Transverse colon (tissue), 4 donors: Measurements from ENCODE around the gene SET. TPM values are rescaled to one million over a fixed set of nuclear protein-coding genes. Genes with fewer than 3 reads are reported as not detected.

Source experiments
- DNase-seq: peaks from one replicate; pipeline ENCODE4 v3.0.0-alpha.2; 2019
- H3K27ac ChIP-seq, 4 donors: fragments of 200-600 bp; sonication (generic); 2 replicates each; pipeline ENCODE4 v1.5.1; 2016 to 2018; ENCODE audit warnings: inconsistent platforms in 4 of 4
- H3K27me3 ChIP-seq: fragments of 200-600 bp; sonication (generic); 2 replicates; pipeline ENCODE4 v1.5.1; 2017; ENCODE audit warnings: inconsistent platforms
- H3K36me3 ChIP-seq, 4 donors: fragments of 200-600 bp; sonication (generic); 2 replicates each; pipeline ENCODE4 v1.5.1; 2017 to 2019; ENCODE audit warnings: inconsistent platforms in 4 of 4
- H3K4me1 ChIP-seq, 4 donors: fragments of 200-600 bp; sonication (generic); 2 replicates each; pipeline ENCODE4 v1.5.1; 2017 to 2020; ENCODE audit warnings: inconsistent platforms in 4 of 4
- H3K4me3 ChIP-seq, 4 donors: fragments of 200-600 bp; sonication (generic); 1 replicate in 1 of 4; 2 replicates in 3 of 4; pipeline versions ENCODE4 v1.5.1 to v1.6.1; 2017 to 2019; ENCODE audit warnings: inconsistent platforms in 4 of 4
- H3K9me3 ChIP-seq, 2 donors: fragments of 200-600 bp; sonication (generic); 2 replicates each; pipeline ENCODE4 v1.5.1; 2017 to 2019; ENCODE audit warnings: inconsistent platforms in 2 of 2
- EP300 ChIP-seq: sonication (generic); formaldehyde crosslinking; IDR thresholded peaks from one replicate; pipeline ENCODE4 v1.6.1; 2017; ENCODE audit warnings: antibody characterized with exemption, low read depth
- POLR2A ChIP-seq: fragments of 450-650 bp; IDR thresholded peaks from one replicate; pipeline ENCODE4 v1.6.1; 2016; ENCODE audit warnings: antibody characterized with exemption, mild to moderate bottlenecking, moderate library complexity
- POLR2AphosphoS5 ChIP-seq, 3 donors: sonication (generic); formaldehyde crosslinking; IDR thresholded peaks; one replicate each; pipeline ENCODE4 v1.6.1; 2016; ENCODE audit warnings: antibody characterized with exemption in 3 of 3
- WGBS, 2 donors: methylation state at CpG; one replicate each; pipeline ENCODE4 v1.1.5; 2018; ENCODE audit warnings: low coverage in 1 of 2; 5-methylcytosine and 5-hydroxymethylcytosine counted together
- in situ Hi-C, 4 donors: fragments of 200-750 bp; cut with MboI; loops; one replicate each; pipeline versions ENCODE4 v1.15.0 to v1.15.1; 2017; ENCODE audit warnings: low sequenced_read_pairs in 3 of 4, low pct_ligation_motif_present in 1 of 4, low pct_unique_long_range_greater_than_20kb in 1 of 4
- intact Hi-C: fragments of 100-400 bp; cut with DNase I; formaldehyde crosslinking; loops from one replicate; pipeline ENCODE4 v1.15.1; 2023; ENCODE audit warnings: low total_unique reads
- total RNA-seq, 4 donors: library from RNA; depleted of rRNA; stranded (reverse); fragments of >200 nt; gene quantifications; one replicate each; pipeline ENCODE4 v1.1.0, GENCODE V29; 2016
- TF ChIP-seq, protein P1 (sequence below), 5 experiments: fragments of 200-600 bp in 3 of 5; fragments of 450-650 bp in 2 of 5; sonication (generic) in 3 of 5; IDR thresholded peaks; 1 replicate in 2 of 5; 2 replicates in 3 of 5; pipeline ENCODE4 v1.5.1; 2016 to 2017; ENCODE audit warnings: antibody characterized with exemption in 5 of 5, inconsistent platforms in 3 of 5, mild to moderate bottlenecking in 2 of 5, moderate library complexity in 1 of 5

SET gene
- total RNA-seq, 4 donors from 2014 or later = 29.2 to 153 (median 64.4) TPM

DNA sequence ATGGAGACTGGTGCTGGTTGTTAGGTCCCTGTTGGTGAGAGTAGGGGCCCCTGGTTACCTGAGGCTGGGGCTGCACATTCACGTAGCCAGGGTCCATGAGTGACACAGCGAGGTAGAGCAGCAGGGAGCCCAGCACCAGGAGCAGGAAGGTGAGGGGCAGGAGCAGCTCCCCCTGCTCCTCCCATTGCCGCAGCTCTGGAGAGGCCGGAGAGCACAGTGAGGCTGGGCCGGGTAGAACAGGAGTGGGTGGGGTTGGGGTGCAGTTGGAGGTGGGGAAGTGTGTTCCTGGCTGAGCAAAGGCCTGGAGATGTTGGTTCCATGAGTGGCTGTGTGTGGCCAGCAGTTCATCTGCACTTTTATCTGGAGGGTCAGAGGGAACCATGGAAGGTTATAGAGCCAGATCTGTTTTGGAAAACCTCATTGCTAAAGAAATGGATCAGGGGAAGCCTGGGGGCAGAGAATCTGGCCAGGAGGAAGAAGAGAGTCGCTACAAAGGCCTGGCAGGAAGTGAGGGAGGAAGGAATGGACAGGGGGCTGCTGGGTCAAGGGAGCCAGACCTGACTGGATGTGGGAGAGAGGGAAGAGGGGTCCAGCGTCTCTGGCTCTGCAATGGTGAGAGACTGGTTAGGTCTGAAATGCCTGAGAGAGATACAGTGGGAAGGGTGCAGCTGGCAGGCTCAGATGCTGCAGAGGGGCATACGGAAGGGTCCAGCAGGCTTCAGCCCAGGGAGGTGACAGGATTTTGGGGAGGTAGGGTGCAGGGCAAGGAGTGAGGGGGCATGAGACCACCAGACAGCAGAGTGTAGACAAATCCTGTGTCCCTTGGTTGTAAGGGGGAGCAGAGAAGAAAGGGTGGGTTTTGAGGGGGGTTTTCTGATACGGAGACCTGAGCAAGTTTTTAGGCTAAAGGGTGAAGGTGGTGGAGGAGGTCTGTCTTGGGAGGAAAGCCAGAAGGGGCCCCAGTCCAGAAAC is 33.6 kb downstream of the SET start:
- in situ Hi-C loops (no loop called here), intact Hi-C loops (no loop called here)
- H3K27ac ChIP-seq = peak overlapping the region; percentile 73 to 88 (median 88)
- H3K4me3 ChIP-seq = peak overlapping the region in 1 of 4 donors; percentile 90
- TF ChIP-seq, protein P1, sequence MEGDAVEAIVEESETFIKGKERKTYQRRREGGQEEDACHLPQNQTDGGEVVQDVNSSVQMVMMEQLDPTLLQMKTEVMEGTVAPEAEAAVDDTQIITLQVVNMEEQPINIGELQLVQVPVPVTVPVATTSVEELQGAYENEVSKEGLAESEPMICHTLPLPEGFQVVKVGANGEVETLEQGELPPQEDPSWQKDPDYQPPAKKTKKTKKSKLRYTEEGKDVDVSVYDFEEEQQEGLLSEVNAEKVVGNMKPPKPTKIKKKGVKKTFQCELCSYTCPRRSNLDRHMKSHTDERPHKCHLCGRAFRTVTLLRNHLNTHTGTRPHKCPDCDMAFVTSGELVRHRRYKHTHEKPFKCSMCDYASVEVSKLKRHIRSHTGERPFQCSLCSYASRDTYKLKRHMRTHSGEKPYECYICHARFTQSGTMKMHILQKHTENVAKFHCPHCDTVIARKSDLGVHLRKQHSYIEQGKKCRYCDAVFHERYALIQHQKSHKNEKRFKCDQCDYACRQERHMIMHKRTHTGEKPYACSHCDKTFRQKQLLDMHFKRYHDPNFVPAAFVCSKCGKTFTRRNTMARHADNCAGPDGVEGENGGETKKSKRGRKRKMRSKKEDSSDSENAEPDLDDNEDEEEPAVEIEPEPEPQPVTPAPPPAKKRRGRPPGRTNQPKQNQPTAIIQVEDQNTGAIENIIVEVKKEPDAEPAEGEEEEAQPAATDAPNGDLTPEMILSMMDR (IDR thresholded peaks at IDR 0.05) = no peak
- TF ChIP-seq EP300 (no peak), POLR2A (no peak), POLR2AphosphoS5 (IDR thresholded peaks at IDR 0.05) (no peak)
- WGBS, 2 donors = 45 to 63% methylated on average over 4 to 9 of the region's 9 CpGs
- H3K9me3 ChIP-seq = no peaks in the 10 kb centered on the region
- H3K36me3 ChIP-seq = no peaks in the 10 kb centered on the region
- DNase-seq = no peak
- H3K27me3 ChIP-seq = no peaks in the 10 kb centered on the region
- peaks cover 0 to 17% (median 14%) of the 10 kb centered on the region in 4 donors for H3K4me1 ChIP-seq

DNA sequence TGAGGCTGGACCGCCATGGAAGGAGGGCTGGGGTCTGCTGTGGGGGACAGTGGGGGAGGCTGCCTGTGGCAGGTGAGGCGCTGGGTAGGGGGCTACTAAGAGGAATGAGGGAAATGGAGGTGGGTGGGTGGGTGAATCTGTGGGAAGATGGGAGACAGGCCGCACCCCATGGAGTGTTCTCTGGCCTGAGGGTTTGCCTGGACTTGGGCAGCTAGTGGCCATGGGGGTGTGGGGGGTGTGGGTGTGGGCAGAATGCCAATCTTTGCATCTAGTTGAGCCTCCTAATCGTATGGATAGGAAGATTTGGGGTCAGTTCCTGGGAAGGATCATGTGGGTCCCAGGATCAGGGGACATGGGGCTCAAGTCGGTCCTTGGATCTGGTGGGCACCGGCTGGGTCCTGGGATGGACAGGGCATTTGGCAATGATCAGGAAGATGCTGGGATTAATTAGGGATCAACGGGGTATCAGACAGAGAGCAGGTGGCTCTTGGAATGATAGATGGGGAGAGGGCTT is 34.4 kb downstream of the SET start:
- Histone ChIP-seq H3K27me3 (no peaks in the 10 kb centered on the region), H3K4me1 (peaks cover 0 to 17% (median 14%) of the 10 kb centered on the region in 4 donors), H3K36me3 (no peaks in the 10 kb centered on the region), H3K9me3 (no peaks in the 10 kb centered on the region), H3K27ac (peak overlapping the region; percentile 73 to 88 (median 88)), H3K4me3 (peak overlapping the region; percentile 64 to 90 (median 73))
- intact Hi-C loops = no loop called here
- no peak for DNase-seq
- in situ Hi-C loops = no loop called here
- TF ChIP-seq EP300 (no peak), POLR2AphosphoS5 (IDR thresholded peaks at IDR 0.05) (no peak), POLR2A (no peak)
- TF ChIP-seq, protein P1 (IDR thresholded peaks at IDR 0.05) = no peak
- WGBS, 2 donors = 29 to 38% methylated on average over 4 to 7 of the region's 7 CpGs

DNA sequence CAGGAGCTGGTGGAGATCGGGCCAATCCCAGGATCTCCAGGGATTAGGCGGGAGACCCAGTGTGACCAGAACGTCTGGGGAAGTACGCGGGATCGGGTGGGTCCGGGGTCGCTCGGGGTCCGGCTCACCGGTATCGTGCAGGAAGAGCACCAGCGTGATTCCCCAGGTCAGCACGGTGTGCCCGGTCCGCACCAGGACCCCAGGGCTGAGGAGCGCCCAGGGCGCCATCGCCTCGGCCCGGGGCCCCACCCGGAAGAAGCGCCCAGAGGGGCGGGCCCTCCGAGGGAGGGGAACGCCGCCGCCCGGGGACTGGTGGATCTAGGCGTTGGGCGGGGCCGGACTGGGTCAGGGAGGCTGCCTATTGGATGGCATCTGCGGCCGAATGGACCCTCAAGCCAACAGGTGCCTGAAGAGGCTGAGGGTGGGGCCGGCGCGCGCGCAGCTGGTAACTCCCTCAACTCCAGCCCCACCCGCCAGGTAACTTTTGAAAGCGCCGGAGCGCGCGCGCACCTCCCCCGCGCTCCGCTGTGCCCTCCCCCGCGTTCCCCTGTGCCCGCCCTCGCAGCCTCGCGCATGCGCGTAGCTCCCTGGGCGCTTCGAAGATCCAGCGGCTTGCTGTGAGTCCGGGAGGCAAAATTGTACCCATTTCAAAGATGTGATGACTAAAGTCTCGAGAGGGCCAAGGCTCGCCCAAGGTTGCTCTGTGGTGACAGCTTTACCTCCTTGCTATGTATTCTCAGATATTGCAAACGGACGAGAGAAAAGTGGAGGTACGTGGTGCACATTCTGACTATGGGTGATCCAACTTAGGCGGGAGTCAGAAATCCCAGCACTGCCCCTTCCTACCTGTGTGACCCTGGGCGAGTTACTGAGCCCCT is 35.1 kb downstream of the SET start, which contains the start of gene ZDHHC12:
ZDHHC12 (minus strand) TSS at position 262 of the 878 bp plus-strand sequence; CDS start at position 228, 34 bp downstream.
- Histone ChIP-seq H3K36me3 (no peaks in the 10 kb centered on the region), H3K4me1 (peaks cover 0 to 17% (median 14%) of the 10 kb centered on the region in 4 donors), H3K4me3 (peak within 1 kb of the TSS; percentile 64 to 90 (median 73)), H3K27me3 (no peaks in the 10 kb centered on the region), H3K27ac (peak within 1 kb of the TSS; percentile 73 to 88 (median 88)), H3K9me3 (no peaks in the 10 kb centered on the region)
- 0 to 2% methylated on average over 5 to 59 of the region's 68 CpGs for WGBS, 2 donors
- in situ Hi-C loops (no loop called here), intact Hi-C loops (no loop called here)
- DNase-seq = peak; percentile 100
- TF ChIP-seq, protein P1 (IDR thresholded peaks at IDR 0.05) = no peak
- TF ChIP-seq POLR2AphosphoS5 (IDR thresholded peaks at IDR 0.05) = peak; percentile 69 to 97 (median 95)
- TF ChIP-seq POLR2A = peak; percentile 96
- TF ChIP-seq EP300 = no peak
